K562 treated with DMSO at 1 percent for 12 hours (cell line): ENCODE data around the gene ZKSCAN8. TPM values are rescaled to one million over a fixed set of nuclear protein-coding genes. Genes with fewer than 3 reads are reported as not detected.

Experiments
- total RNA-seq: library from RNA; unstranded; fragments of 300-600 nt; gene quantifications from 2 replicates; pipeline ENCODE4 v1.2.3, GENCODE V29; 2022; ENCODE audit not compliant: insufficient read depth

Gene ZKSCAN8
- 3.5 and 28.3 TPM in 2 replicates for total RNA-seq

GRCh38 chr6:28141500-28142329, at the start of gene ZKSCAN8:
TSS of gene ZKSCAN8 (plus strand) at chr6:28141883. CDS start at chr6:28148408, 6,525 bp downstream.

GRCh38 chr6:28124350-28124970, 17.2 kb upstream of the ZKSCAN8 start, which contains the start of gene ZSCAN16:
TSS of gene ZSCAN16 (plus strand) at chr6:28124609. CDS start at chr6:28125444, 835 bp downstream.

Other genes with a start within 250 kb of the ZKSCAN8 start
- not detected in 2 replicates for gene OR2B2, start 229.5 kb upstream of the ZKSCAN8 start, total RNA-seq
- gene OR2B6, start 184.6 kb upstream of the ZKSCAN8 start, total RNA-seq = 2.0 and 3.8 TPM in 2 replicates
- gene ZNF165, start 61.3 kb upstream of the ZKSCAN8 start, total RNA-seq = 3.2 and 4.5 TPM in 2 replicates
- not detected in 2 replicates for gene ZSCAN16, start 17.3 kb upstream of the ZKSCAN8 start, total RNA-seq
- gene ZSCAN9, start 83.4 kb downstream of the ZKSCAN8 start, total RNA-seq = 13.6 and 25.6 TPM in 2 replicates
- 6.5 and 9.5 TPM in 2 replicates for gene ZKSCAN4, start 110.4 kb downstream of the ZKSCAN8 start, total RNA-seq
- not detected in 2 replicates for gene NKAPL, start 117.4 kb downstream of the ZKSCAN8 start, total RNA-seq
- gene ZSCAN26, start 125.3 kb downstream of the ZKSCAN8 start, total RNA-seq = 4.7 and 7.2 TPM in 2 replicates
- 7.6 and 14.5 TPM in 2 replicates for gene PGBD1, start 139.7 kb downstream of the ZKSCAN8 start, total RNA-seq
- gene ZSCAN31, start 194.3 kb downstream of the ZKSCAN8 start, total RNA-seq = 2.8 and 10.9 TPM in 2 replicates
- gene ZKSCAN3, start 208.1 kb downstream of the ZKSCAN8 start, total RNA-seq = 3.3 and 8.7 TPM in 2 replicates